Measurements from ENCODE around the gene MRPL1.

MRPL1 gene

GRCh38 chr4:77872723-77873445, 10.3 kb downstream of the MRPL1 start:
- Histone ChIP-seq H3K4me3 (ENCODE audit: low read depth, low read length) (no peak overlapping the region), H3K36me3 (replicated peaks) (peaks cover 3% of the 10 kb centered on the region), H3K27me3 (replicated peaks) (no peaks in the 10 kb centered on the region), H3K27ac (no peak overlapping the region)
- TF ChIP-seq CTCF (IDR thresholded peaks at IDR 0.05; ENCODE audit: low read depth, low read length, missing control alignments), result no peak
- no peak for DNase-seq
- in situ Hi-C loops (cut with HindIII; ENCODE audit: low pct_ligation_motif_present, low sequenced_read_pairs), result no loop called here

GRCh38 chr4:77877167-77877566, 14.5 kb downstream of the MRPL1 start:
- H3K36me3 ChIP-seq (replicated peaks), result peaks cover 3% of the 10 kb centered on the region
- in situ Hi-C loops (cut with HindIII; ENCODE audit: low pct_ligation_motif_present, low sequenced_read_pairs), result no loop called here

GRCh38 chr4:77877771-77878565, 15.3 kb downstream of the MRPL1 start:
- in situ Hi-C loops (cut with HindIII; ENCODE audit: low pct_ligation_motif_present, low sequenced_read_pairs), result no loop called here
- Histone ChIP-seq H3K36me3 (replicated peaks) (no peaks in the 10 kb centered on the region), H3K27ac (no peak overlapping the region), H3K27me3 (replicated peaks) (no peaks in the 10 kb centered on the region), H3K4me3 (ENCODE audit: low read depth, low read length) (no peak overlapping the region)
- TF ChIP-seq CTCF (IDR thresholded peaks at IDR 0.05; ENCODE audit: low read depth, low read length, missing control alignments), result no peak
- no peak for DNase-seq

More at GRCh38 chr4:77877167-77877566, 14.5 kb downstream of the MRPL1 start:
- Histone ChIP-seq H3K27me3 (replicated peaks) (no peaks in the 10 kb centered on the region), H3K4me3 (ENCODE audit: low read depth, low read length) (no peak overlapping the region), H3K27ac (no peak overlapping the region)
- no peak for DNase-seq
- no peak for TF ChIP-seq CTCF (IDR thresholded peaks at IDR 0.05; ENCODE audit: low read depth, low read length, missing control alignments)

- Histone ChIP-seq H3K27ac (no peak overlapping the region), H3K4me3 (ENCODE audit: low read depth, low read length) (no peak overlapping the region), H3K27me3 (replicated peaks) (no peaks in the 10 kb centered on the region), H3K36me3 (replicated peaks) (peaks cover 3% of the 10 kb centered on the region)
- DNase-seq, result no peak
- in situ Hi-C loops (cut with HindIII; ENCODE audit: low pct_ligation_motif_present, low sequenced_read_pairs), result no loop called here
- TF ChIP-seq CTCF (IDR thresholded peaks at IDR 0.05; ENCODE audit: low read depth, low read length, missing control alignments), result no peak
Measured at GRCh38 chr4:77880784-77881183, 18.2 kb downstream of the MRPL1 start.

GRCh38 chr4:77881460-77882295, 19.0 kb downstream of the MRPL1 start:
- in situ Hi-C loops (cut with HindIII; ENCODE audit: low pct_ligation_motif_present, low sequenced_read_pairs), result no loop called here
- Histone ChIP-seq H3K27ac (no peak overlapping the region), H3K36me3 (replicated peaks) (peaks cover 8% of the 10 kb centered on the region), H3K4me3 (ENCODE audit: low read depth, low read length) (no peak overlapping the region), H3K27me3 (replicated peaks) (no peaks in the 10 kb centered on the region)
- DNase-seq, result peak; percentile 29
- no peak for TF ChIP-seq CTCF (IDR thresholded peaks at IDR 0.05; ENCODE audit: low read depth, low read length, missing control alignments)
